HEK293T (cell line): ENCODE data around the gene AP4B1.

Experiments used
- ARNT ChIP-seq: fragments of 450-650 bp; IDR thresholded peaks from 2 replicates; pipeline ENCODE4 v1.6.1; 2017; ENCODE audit warnings: mild to moderate bottlenecking
- ELF4 ChIP-seq: fragments of 450-650 bp; IDR thresholded peaks from 2 replicates; pipeline ENCODE4 v1.6.1; 2017; ENCODE audit warnings: antibody characterized with exemption
- FOXA1 ChIP-seq: fragments of 450-650 bp; IDR thresholded peaks from 2 replicates; pipeline ENCODE4 v1.6.1; 2016; ENCODE audit warnings: mild to moderate bottlenecking
- FOXK2 ChIP-seq: fragments of 450-650 bp; IDR thresholded peaks from 2 replicates; pipeline ENCODE4 v1.6.1; 2016; ENCODE audit warnings: mild to moderate bottlenecking
- FOXM1 ChIP-seq: fragments of 450-650 bp; IDR thresholded peaks from 2 replicates; pipeline ENCODE4 v1.6.1; 2017; ENCODE audit warnings: mild to moderate bottlenecking, borderline replicate concordance
- HDGF ChIP-seq: fragments of 450-650 bp; IDR thresholded peaks from 2 replicates; pipeline ENCODE4 v1.6.1; 2017; ENCODE audit warnings: antibody characterized with exemption, borderline replicate concordance
- LEF1 ChIP-seq: fragments of 450-650 bp; IDR thresholded peaks from 2 replicates; pipeline ENCODE4 v1.6.1; 2017; ENCODE audit warnings: mild to moderate bottlenecking, borderline replicate concordance
- NFRKB ChIP-seq: fragments of 450-650 bp; IDR thresholded peaks from 2 replicates; pipeline ENCODE4 v1.6.1; 2016; ENCODE audit warnings: mild to moderate bottlenecking, moderate library complexity
- SP1 ChIP-seq: fragments of 450-650 bp; IDR thresholded peaks from 2 replicates; pipeline ENCODE4 v1.6.1; 2017
- TF ChIP-seq, protein P1 (sequence below): fragments of 450-650 bp; IDR thresholded peaks from 2 replicates; pipeline ENCODE4 v1.6.1; 2016

- TF ChIP-seq SP1 (no peak), LEF1 (no peak), FOXA1 (no peak), ELF4 (no peak), NFRKB (no peak), FOXK2 (no peak), ARNT (no peak), FOXM1 (no peak), HDGF (no peak)
- TF ChIP-seq, protein P1, sequence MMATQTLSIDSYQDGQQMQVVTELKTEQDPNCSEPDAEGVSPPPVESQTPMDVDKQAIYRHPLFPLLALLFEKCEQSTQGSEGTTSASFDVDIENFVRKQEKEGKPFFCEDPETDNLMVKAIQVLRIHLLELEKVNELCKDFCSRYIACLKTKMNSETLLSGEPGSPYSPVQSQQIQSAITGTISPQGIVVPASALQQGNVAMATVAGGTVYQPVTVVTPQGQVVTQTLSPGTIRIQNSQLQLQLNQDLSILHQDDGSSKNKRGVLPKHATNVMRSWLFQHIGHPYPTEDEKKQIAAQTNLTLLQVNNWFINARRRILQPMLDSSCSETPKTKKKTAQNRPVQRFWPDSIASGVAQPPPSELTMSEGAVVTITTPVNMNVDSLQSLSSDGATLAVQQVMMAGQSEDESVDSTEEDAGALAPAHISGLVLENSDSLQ: no peak
These were observed 36.6 kb upstream of the AP4B1 start for GRCh38 chr1:113941245-113941559.
